ENCODE measurements around the gene ATP2B1.

The ATP2B1 gene

DNA sequence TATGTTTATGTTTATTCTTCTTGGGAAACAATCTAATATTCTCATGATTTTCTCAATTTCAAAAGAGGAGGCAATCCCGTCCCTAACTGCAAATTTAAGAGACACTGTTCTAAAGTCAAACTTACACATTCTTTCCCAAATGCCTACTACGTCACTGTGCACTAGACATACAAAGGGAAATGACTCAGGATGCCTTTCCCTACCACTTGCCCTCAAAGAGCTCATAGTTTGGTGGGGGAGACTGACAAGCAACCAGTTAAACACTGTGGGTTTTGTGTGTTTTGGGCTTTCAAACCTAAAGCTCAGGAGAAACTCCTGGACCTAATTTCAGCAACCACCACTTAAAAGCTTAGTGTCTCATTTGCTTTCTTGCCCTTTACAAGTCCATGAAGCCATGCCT, 58.4 kb downstream of the ATP2B1 start:
- DNase-seq: no peak

DNA sequence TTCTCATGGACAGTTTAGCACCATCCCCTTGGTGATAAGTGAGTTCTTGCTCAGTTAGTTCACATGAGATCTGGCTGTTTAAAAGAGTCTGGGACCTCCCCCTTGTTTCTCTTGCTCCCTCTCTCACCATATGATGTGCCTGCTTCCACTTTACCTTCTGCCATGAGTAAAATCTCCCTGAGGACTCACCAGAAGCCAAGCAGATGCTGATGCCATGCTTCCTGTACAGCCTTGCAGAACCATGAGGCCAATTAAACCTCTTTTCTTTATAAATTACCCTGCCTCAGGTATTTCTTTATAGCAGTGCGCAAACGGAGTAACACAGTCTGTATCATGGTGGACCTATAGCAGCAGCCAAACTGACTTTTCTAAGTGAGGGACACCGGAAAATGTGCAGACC, 58.8 kb downstream of the ATP2B1 start:
- DNase-seq: no peak

DNA sequence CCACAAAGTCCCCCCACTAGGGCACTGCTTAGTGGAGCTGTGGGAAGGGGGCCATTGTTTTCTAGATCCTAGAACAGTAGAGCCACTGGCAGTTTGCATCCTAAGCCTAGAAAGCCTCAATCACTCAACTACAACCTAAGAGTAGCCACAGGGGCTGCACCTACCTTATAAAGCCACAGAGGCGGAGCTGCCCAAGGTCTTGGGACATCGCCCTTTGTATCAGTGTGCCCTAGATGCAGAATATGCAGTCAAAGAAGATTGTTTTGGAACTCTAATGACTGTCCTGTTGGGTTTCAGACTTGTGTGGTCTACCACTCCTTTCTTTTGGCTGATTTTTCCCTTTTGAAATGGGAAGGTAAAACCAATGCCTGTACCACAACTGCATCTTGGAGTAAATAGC, 59.5 kb downstream of the ATP2B1 start:
- no peak for DNase-seq

DNA sequence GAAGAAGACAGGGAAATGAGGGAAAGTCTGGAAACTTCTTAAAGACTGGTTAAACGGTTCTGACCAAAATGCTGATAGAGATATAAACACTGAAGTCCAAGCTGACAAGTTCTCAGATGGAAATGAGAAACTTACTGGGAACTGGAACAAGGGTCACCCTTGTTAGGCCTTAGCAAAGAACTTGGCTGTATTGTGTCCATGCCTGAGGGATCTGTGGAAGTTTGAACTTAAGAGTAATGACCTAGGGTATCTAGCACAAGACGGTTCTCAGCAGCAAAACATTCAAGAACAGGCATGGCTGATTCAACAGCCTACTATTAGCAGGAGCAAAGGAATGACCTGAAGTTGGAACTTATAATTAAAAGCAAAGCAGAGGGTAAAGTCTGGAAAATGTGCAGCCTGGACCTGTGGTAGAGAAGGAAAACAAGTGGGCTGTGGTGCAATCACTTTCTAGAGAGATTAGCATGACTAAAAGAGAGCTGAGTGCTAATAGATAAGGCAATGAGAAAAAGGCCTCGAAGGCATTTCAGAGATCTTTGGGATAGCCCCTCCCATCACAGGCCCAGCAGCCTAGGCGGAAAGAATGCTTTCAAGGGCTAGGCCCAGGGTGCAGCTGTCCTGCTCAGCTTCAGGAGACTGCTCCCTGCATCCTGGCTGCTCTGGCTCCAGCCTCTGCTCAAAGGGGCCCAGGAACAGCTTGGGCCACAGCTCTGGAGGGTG, 60.3 kb downstream of the ATP2B1 start:
- no peak for DNase-seq

DNA sequence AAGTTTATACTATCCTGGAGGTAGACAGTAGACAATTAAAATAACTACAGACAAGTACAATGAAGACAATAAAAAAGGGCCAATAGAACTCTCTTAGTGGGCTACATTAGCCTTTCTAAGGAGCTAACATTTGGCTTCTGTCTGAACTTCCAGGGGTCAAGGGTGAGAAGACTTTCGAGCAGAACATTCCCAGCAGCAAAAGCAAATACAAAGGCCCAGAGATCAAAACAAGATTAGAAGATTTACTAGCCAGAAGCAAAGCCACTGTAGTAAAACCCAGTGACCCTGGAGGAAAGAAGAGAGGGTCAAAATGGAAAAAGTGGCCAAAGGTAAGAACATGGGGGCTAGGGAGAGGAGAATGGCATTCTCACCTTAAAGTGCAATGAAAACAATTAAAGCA, 63.2 kb downstream of the ATP2B1 start:
- no peak for DNase-seq

DNA sequence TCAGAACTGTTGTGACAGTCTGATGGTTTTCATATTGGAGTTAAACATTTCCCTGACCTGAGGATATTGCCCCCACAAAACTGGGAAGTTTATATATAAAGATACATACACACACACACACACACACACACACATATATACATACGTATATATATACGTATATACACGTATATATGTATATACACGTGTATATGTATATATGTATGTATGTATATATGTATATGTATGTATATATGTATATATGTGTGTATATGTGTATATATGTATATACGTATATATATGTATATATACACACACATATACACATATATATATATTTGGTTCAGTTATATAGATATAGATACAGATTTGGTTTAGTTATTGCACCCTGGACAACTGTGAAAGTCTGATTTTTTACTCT, 65.7 kb downstream of the ATP2B1 start:
- DNase-seq: no peak

DNA sequence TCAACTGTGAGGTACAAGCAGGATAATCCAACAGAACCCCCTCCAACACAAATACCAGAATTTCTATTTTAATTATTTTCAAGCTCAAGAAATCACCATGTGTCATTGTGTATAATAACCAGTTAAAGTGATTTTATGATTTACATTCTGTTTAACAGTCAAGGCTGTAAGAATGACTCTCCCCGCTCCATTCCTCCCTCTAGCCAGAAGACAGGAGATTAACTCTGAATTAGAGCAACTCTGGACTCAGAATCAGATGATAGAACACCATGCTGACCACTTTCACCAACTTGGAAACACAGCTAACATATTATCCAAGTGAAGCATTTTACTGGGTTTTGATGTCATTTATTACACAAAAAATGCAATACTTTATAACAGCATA, 71.9 kb downstream of the ATP2B1 start:
- no peak for DNase-seq

DNA sequence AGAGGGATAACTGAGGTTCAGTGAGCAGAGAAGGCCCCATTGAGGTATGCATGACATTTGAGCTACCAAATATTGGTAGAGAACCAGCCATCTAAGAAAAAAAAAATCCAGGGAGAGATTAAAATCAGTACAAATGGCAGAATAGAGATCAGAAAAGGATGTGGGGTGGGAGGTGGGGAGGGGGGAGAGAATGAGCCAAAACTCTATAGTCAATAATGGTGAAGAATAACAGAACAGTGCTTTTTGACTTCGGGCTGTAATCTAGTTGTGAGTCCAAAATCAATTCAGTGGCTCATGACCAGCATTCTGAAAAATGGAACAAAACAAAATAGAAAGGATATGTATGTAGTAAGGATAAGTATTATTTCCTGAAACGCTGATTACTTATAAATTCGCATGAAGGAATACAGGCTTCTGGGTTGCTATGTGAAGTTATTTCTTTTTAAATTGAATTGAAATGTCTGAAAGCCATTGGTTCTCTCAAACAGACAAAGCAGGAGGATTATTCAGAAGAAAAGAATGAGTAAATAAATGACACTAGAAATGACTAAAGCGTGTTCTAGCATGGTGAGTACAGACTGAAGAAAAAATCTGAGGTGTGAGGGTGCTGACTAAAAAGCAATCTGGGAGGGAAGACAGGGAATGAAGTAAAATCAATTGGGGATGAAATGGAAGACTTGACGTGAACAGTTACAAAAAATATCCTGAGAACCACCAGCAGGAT, 72.4 kb downstream of the ATP2B1 start:
- no peak for DNase-seq

DNA sequence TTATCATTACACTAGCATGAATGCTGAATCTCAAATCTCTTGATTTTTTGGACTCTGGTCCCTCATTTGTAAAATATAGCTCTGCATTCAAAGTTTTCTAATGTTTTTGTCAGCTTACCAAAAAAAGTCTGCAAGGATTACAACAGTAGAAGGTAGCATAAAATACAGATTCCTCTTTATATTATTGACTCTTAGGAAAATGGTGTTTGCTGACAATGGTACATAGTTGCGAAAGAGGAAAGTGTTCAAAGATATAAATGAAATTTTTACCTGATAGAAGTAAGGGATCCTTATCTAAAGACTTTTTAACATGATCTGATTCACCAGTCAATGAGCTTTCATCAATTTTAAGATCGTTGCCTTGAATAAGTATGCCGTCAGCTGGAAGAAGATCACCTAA, 74.1 kb downstream of the ATP2B1 start:
- DNase-seq: no peak

DNA sequence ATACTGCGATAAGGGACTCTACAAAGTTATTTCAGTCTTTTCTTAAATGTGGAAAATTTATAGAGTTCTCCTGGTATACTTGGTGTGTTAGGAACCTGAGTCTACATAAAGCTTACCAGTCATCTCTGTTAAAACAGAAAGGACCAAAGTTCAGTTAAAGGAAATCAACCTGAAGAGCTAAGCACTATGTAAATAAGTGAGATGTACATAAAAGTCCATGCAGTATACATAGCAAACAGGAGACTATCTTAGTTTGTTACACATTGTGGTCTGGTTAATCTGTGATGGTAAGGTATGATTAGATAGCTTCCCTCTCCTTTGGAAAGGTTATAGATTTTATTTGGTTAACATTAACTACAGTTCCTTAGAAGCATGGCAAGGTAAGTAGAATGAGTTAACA, 75.9 kb downstream of the ATP2B1 start:
- DNase-seq: no peak

DNA sequence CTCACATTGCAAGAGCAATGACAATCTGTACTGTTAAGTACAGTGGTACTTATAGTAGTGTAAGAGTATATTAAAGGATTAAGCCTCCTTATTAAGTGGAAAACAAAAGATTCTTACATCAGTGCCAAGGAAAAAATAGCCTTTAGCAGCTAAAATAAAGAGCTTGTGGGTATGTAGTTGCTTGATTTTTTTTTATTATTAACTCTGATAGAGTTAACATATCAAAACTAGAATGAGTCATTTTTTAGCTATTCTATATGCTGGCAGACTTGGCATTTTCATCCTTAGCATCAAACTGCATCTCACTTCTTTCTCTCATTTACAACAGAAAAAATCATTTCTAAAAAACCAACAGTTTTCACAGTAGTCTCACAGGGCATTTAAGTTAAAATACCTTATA, 86.5 kb downstream of the ATP2B1 start:
- no peak for DNase-seq

DNA sequence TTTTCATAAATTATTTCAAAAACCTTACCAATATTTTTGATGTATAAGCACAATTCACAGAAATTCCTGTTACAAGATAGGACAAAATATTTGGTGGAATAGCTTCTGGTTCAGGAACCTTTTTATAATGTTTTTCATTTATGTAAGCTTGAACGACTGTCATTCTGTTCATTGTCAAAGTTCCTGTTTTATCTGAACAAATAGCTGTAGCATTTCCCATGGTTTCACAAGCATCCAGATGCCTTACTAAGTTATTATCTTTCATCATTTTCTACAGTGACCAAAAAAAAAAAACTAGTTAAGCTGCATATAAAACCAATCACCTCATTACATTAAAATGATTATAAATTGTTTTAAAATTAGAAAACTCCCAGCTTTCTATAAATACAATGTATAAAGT, 87.1 kb downstream of the ATP2B1 start:
- no peak for DNase-seq

DNA sequence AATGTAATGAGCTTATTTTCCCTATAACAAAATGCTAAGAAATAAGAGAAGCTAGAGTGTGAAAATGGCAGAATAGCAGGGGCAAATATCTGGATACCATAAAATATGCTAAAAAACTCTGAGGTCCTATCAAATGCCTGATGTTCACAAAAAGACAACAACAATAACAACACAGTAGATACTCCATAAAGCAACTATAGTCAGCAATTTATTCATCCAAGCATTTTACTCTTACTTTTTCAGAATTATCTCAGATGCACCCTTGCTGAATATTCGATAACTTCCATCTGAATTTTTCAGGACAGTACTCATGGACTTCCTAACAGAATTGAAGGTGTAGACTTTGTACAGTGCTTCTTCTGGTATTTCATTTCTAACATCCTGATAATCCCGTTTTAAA, 88.9 kb downstream of the ATP2B1 start:
- no peak for DNase-seq

DNA sequence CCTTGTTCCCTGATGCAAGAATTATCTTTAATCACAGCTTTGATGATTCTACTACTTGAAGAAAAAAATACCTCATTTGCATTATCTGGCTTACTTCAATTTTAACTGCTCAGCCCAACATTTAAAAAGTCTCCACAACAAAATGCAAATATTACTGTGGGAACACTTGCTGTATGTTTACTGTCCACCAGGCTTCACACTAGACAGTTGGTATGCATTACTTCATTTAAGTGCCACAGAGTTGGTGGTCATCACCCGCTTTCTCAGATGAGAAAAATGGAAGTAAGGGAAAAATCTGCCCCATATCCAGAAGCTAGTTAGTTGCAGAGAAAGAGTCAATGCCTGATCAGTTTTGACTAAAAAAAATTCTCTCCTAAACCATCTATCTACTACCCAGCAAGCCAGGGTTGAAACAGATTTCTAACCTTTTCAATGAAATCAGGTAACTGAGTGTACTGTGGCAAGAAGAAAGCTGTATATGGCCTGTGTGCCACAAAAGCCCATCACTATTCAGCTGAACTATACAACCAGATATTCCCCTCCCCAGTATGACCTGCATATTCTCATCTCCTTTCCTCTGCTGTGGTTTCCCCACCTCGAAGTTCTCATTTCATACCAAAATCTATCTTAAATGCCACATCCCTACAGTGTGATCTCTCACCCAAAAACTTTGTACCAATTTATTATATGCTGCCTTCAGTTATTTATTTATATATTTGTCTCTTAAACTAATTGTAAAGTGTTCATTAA, 90.3 kb downstream of the ATP2B1 start:
- DNase-seq: no peak

DNA sequence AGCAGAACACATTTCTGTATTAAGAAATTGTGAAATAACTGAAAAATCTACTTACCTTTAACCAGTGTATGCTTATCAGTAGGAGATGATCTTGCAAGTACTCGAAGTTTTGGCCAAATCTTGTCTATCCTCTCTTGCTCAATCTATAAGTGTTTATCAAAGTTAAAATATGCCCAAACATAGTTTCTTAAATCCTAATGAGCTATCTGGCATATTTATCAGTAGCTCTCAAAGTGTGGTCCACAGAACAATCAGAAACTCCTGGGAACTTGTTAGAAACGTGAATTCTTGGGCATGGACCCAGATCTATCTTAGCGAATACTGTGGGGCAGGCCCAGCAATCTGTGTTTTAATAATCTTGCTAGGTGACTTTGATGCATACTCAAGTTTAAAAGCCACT, 98.3 kb downstream of the ATP2B1 start:
- no peak for DNase-seq

DNA sequence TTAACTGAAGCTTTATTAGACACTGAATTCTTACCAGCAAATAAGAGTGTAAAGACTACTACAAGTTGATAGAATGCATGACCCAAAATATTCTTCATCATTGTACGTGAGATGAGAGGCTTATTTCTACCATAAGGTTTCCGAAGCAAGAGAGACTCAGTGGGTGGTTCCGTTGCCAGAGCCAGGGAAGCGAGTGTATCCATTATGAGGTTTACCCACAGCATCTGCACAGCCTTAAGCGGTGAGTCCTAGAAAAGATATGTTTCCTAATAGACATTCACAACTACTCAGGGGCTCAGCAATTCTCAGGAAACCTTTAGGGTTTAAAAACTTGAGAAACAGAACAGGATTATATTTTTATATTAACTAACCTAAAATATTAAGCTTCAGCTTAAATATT, 105.0 kb downstream of the ATP2B1 start:
- no peak for DNase-seq

DNA sequence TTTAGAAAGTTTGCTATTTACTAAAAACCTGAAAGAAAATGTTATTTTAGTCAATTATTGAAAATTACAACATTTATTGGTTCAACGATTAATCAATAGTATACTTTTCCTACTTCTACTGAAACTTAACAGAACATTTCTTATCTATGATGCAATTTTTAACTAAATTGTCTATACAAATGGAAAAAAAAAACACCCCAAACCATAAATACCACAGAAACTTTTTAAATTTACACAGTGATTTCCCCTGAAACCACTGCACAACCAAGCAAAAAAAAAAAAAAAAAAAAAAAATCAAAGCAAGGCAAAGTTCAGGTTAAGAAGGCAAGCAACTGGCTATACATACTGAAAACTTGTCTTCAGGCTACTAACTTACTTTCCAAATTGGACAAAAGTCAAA, 110.9 kb downstream of the ATP2B1 start:
- no peak for DNase-seq

DNA sequence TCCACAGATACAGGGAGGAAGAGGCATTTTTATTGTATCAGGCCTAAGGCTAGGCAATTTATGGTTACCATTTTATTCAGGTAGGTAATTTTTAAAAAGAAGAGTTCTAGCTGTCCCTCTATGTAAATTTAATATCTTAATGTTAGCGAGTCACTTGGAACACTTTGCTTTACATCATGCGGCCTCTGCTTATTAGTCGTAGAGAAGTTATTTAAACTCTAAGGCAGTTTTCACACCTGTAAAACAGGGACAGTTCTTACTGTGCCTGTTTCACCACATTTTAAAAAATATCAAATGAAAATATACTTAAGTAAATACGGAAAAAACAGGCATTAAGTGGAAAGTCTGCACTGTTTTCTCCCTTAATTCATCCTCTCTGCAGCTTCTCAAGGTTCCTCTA, 111.4 kb downstream of the ATP2B1 start:
- no peak for DNase-seq

DNA sequence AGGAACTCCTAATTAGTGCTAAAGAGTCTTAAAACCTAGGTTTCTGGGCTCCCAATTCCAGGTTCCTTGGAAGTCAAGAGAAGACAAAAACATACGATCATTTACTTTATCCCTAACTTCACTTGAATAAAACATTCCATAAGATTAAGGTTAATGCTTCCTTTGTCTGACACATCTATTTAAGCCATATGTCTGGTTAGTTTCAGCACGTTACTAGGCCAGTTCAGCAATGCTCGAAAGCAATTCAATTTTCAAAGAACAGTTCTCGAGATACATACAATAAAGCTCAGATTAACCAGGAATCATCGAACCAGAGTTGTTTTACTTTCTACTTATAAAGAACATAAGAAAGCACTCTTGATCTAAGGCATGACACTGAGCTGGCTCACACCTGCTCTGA, 114.8 kb downstream of the ATP2B1 start:
- DNase-seq: no peak

DNA sequence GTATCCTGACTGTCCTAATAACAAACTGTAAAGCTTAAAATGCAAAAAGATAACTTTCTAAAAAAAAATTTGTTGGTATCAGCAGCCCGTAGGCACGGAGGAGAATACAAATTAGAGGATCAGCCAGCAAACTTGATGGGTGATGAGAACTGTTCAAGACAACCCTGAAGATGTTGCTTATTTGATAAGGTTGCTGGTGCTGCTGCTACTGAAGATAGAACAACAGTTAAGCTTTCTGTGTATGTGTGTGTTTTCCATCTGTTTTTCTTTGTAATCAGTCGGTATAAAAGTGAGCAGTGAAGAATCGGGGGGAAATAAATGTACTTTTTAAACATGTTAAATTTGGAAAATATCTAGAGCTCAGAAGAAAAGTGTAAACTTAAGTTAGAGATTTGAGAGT, 115.4 kb downstream of the ATP2B1 start:
- DNase-seq: no peak

DNA sequence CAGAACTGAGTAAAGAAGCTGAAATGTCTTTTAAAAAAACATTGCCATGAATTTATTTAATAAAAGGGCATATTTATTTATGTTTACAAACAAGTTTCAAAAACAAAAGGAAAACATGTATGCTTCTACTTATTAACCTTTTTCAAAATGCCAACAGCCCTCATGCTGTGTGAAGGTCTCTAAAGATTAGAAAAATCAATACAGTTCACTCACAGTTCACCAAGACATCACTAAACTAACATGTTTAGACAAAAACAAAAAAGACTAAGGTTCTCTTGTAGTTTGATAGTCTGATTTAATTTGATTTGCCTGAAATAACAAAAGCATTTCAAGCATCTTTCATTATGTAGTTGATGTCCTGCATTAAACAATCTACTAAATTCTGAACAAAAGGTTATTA, 118.9 kb downstream of the ATP2B1 start:
- no peak for DNase-seq

DNA sequence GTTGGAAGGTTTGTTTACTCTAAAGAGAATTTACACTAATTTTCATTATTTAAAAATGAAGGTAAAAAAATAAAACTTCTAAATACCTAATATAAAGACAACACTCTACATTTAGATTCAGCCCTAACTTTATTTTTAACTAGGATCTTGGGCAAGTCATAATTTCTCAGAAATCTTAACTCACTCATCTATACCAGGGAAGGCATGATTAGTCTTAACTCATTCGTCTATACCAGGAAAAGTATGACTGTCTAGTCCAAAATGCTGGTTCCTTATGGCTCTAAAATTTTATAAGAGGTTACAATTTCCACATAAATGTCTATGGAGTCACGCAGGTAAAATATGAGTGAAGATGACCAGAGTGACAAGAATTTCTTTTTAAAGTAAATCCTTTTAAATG, 130.1 kb downstream of the ATP2B1 start:
- DNase-seq: no peak

DNA sequence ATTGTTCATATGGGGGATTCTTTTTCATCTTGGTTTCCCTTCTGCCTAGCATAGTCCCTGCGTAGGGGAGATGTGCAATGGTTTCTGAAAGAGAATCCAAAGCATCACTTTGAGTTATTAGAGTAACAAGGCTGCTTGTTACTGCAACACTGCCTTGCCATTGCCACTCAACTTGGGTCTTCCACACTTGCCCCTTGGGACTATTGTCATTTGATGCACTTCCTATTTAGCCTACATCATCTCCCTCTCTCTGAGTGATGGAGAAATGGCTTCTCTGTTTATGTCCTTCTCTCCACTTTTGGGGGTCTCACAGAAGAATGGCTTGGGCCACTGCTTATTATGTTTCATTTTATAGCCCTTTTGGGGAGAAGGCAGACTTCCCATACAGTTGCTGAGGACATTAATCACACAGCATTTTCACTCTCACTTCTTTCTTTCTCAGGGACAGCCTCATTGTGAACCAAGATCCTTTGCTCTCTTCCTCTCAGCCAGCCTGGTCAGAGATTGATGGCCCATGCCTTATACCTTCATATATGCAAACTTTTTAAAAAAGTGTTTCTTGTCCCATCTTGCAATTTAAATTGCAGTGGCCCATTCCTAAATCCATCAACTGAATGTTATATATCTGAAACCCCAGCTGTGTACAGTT, 131.9 kb downstream of the ATP2B1 start:
- DNase-seq: no peak

DNA sequence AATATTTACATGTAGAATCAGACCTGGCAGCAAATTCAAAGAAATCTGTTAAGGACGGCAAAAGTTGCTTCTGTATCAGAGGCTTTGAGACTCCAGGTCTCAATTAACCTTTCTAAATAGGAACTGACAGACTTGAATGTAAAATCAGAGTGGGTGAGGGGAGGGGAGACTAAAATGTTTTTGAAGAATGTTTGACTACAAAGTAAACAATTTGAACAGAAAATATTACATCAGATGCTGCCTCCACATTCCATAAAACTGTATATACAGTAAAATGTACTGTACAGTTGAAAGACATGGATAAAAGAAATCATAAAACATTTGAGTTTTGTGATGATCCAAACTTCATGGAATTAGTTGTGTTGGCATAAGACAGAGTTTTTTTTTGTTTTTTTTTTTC, 133.3 kb downstream of the ATP2B1 start:
- DNase-seq: no peak

Measured in DMS153 (cell line).